ENCODE data around the gene RAB33B.
"Not testable (repeated sequence)": the region's sequence is repeated elsewhere in the genome, so short reads cannot be mapped to it uniquely, and the experiment has no call there.

RAB33B gene

GRCh38 chr4:139454111-139455045 is at the start of gene RAB33B:
Gene RAB33B (plus strand): TSS chr4:139454121. CDS start chr4:139454196, 75 bp downstream.
- Histone ChIP-seq H3K9me3 (replicated peaks; ENCODE audit: insufficient read depth, low read length) (no peaks in the 10 kb centered on the region), H3K4me3 (ENCODE audit: low read length) (peak within 1 kb of the TSS; percentile 98), H3K36me3 (replicated peaks; ENCODE audit: insufficient read depth, low read length) (no peaks in the 10 kb centered on the region), H3K27me3 (replicated peaks; ENCODE audit: insufficient read depth, low read length) (no peaks in the 10 kb centered on the region), H3K4me2 (ENCODE audit: low read depth, low read length) (peak within 1 kb of the TSS; percentile 90), H3F3A (ENCODE audit: insufficient read depth, low read length) (peaks cover 24% of the 10 kb centered on the region), H3K9me2 (replicated peaks; ENCODE audit: insufficient read depth, low read length) (no peaks in the 10 kb centered on the region), H3K27ac (ENCODE audit: low read length) (peak within 1 kb of the TSS; percentile 95), H3K4me1 (ENCODE audit: low read length) (peaks cover 22% of the 10 kb centered on the region), H3K9ac (ENCODE audit: low read length) (peak within 1 kb of the TSS; percentile 91), H2AFZ (ENCODE audit: low read length) (peak within 1 kb of the TSS; percentile 95), H3K79me2 (ENCODE audit: low read length) (peaks cover 81% of the 10 kb centered on the region), H4K20me1 (ENCODE audit: insufficient read depth, low read length) (no peaks in the 10 kb centered on the region)
- no peak for TF ChIP-seq EZH2phosphoT487 (IDR thresholded peaks at IDR 0.05; ENCODE audit: low read length)
- TF ChIP-seq, protein P1, sequence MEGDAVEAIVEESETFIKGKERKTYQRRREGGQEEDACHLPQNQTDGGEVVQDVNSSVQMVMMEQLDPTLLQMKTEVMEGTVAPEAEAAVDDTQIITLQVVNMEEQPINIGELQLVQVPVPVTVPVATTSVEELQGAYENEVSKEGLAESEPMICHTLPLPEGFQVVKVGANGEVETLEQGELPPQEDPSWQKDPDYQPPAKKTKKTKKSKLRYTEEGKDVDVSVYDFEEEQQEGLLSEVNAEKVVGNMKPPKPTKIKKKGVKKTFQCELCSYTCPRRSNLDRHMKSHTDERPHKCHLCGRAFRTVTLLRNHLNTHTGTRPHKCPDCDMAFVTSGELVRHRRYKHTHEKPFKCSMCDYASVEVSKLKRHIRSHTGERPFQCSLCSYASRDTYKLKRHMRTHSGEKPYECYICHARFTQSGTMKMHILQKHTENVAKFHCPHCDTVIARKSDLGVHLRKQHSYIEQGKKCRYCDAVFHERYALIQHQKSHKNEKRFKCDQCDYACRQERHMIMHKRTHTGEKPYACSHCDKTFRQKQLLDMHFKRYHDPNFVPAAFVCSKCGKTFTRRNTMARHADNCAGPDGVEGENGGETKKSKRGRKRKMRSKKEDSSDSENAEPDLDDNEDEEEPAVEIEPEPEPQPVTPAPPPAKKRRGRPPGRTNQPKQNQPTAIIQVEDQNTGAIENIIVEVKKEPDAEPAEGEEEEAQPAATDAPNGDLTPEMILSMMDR (IDR thresholded peaks at IDR 0.05; ENCODE audit: low read length) = no peak
- no peak for DNase-seq

DNA sequence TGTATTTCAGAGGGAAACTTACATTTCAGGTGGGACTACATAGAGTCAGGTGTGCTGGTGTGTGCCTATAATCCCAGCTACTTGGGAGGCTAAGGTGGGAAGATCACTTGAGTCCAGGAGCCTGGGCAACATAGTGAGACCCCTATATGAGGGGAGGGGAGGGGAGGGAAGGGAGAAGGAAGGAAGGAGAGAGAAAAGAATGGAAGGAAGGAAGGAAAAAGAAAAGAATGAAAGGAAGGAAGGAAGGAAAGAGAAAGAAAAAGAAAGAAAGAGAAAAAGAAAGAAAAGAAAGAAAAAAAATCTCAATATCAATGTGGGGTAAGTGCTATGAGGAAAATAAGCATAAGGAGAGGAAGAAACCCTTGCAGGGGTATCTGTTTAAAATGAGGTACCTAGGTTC is 43.6 kb upstream of the RAB33B start:
- H4K20me1 ChIP-seq (ENCODE audit: insufficient read depth, low read length) = 0 out of 2 replicates have a peak, but pooled peaks cover 1% of the 10 kb centered on the region
- TF ChIP-seq EZH2 (optimal IDR thresholded peaks at IDR 0.05; ENCODE audit: low read depth, low read length) (no peak), EZH2phosphoT487 (IDR thresholded peaks at IDR 0.05; ENCODE audit: low read length) (no peak)
- TF ChIP-seq, protein P1 (IDR thresholded peaks at IDR 0.05; ENCODE audit: low read length) = no peak
- H3K27me3 ChIP-seq (replicated peaks; ENCODE audit: insufficient read depth, low read length) = no peaks in the 10 kb centered on the region

DNA sequence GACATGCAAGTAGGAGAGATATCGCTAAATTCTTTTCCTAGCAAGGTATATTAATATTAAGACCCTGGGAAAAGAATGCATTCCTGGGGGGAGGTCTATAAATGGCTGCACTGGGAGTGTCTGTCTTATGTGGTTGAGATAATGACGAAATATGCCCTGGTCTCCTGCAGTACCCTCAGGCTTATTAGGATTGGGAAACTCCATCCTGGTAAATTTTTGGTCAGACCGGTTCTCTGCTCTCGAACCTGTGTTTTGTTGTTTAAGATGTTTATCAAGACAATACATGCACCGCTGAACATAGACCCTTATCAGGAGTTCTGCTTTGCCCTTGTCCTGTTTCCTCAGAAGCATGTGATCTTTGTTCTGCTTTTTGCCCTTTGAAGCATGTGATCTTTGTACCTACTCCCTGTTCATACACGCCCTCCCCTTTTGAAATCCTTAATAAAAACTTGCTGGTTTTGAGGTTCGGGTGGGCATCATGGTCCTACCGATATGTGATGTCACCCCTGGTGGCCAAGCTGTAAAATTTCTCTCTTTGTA is 39.2 kb upstream of the RAB33B start:
- not testable (repeated sequence) for H3K4me3 ChIP-seq (ENCODE audit: low read length); H3F3A ChIP-seq (ENCODE audit: insufficient read depth, low read length); H4K20me1 ChIP-seq (ENCODE audit: insufficient read depth, low read length); H3K79me2 ChIP-seq (ENCODE audit: low read length); H3K9ac ChIP-seq (ENCODE audit: low read length); DNase-seq; H3K27ac ChIP-seq (ENCODE audit: low read length); H3K4me2 ChIP-seq (ENCODE audit: low read depth, low read length); H3K36me3 ChIP-seq (replicated peaks; ENCODE audit: insufficient read depth, low read length); H3K9me2 ChIP-seq (replicated peaks; ENCODE audit: insufficient read depth, low read length); H2AFZ ChIP-seq (ENCODE audit: low read length); H3K27me3 ChIP-seq (replicated peaks; ENCODE audit: insufficient read depth, low read length); H3K9me3 ChIP-seq (replicated peaks; ENCODE audit: insufficient read depth, low read length)
- H3K4me1 ChIP-seq (ENCODE audit: low read length) = peaks cover 18% of the 10 kb centered on the region

More for the DNA sequence above, 43.6 kb upstream of the RAB33B start:
- no peaks in the 10 kb centered on the region for H3K79me2 ChIP-seq (ENCODE audit: low read length)
- no peak overlapping the region for H3K4me3 ChIP-seq (ENCODE audit: low read length)
- no peaks in the 10 kb centered on the region for H3K9me2 ChIP-seq (replicated peaks; ENCODE audit: insufficient read depth, low read length)
- DNase-seq = no peak
- H3K4me2 ChIP-seq (ENCODE audit: low read depth, low read length) = no peak overlapping the region
- no peaks in the 10 kb centered on the region for H3K4me1 ChIP-seq (ENCODE audit: low read length)
- no peak overlapping the region for H2AFZ ChIP-seq (ENCODE audit: low read length)
- H3F3A ChIP-seq (ENCODE audit: insufficient read depth, low read length) = no peaks in the 10 kb centered on the region
- no peaks in the 10 kb centered on the region for H3K9me3 ChIP-seq (replicated peaks; ENCODE audit: insufficient read depth, low read length)
- no peaks in the 10 kb centered on the region for H3K36me3 ChIP-seq (replicated peaks; ENCODE audit: insufficient read depth, low read length)
- no peak overlapping the region for H3K9ac ChIP-seq (ENCODE audit: low read length)
- no peak overlapping the region for H3K27ac ChIP-seq (ENCODE audit: low read length)

Data from MM.1S (cell line).